ENCODE results near the gene CHMP4A.

DNA sequence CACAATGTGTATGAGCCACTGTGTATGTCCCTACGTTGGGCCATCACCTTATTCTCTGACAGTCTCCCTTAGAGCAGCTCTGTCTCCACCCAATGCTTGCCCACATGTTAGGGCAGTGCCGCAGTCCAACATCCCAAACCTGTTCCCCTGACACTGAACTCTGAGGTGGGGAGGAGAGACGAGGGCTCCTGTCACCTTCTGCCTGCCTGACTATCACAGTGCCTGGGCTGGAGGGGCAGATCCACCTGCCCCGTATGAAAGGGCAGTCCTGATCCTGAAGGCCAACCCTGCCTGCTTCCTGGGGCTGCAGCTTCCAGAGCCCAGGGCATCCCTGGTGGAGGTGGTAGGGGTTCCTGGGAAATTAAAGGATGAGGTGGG, 47.5 kb upstream of the CHMP4A start:
- TF ChIP-seq, protein P1, sequence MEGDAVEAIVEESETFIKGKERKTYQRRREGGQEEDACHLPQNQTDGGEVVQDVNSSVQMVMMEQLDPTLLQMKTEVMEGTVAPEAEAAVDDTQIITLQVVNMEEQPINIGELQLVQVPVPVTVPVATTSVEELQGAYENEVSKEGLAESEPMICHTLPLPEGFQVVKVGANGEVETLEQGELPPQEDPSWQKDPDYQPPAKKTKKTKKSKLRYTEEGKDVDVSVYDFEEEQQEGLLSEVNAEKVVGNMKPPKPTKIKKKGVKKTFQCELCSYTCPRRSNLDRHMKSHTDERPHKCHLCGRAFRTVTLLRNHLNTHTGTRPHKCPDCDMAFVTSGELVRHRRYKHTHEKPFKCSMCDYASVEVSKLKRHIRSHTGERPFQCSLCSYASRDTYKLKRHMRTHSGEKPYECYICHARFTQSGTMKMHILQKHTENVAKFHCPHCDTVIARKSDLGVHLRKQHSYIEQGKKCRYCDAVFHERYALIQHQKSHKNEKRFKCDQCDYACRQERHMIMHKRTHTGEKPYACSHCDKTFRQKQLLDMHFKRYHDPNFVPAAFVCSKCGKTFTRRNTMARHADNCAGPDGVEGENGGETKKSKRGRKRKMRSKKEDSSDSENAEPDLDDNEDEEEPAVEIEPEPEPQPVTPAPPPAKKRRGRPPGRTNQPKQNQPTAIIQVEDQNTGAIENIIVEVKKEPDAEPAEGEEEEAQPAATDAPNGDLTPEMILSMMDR (IDR thresholded peaks at IDR 0.05; ENCODE audit: low read depth, low read length) = no peak
- TF ChIP-seq, protein P2, sequence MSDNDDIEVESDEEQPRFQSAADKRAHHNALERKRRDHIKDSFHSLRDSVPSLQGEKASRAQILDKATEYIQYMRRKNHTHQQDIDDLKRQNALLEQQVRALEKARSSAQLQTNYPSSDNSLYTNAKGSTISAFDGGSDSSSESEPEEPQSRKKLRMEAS (IDR thresholded peaks at IDR 0.05; ENCODE audit: low read depth, low read length) = no peak
- TF ChIP-seq POLR2A (IDR thresholded peaks at IDR 0.05; ENCODE audit: extremely low read depth, insufficient read length) = no peak
- no peak for TF ChIP-seq MYC (IDR thresholded peaks at IDR 0.05; ENCODE audit: low read depth, low read length)
